ENCODE results near the gene CNN2.

The CNN2 gene

GRCh38 chr19:1065606-1066109 is 39.2 kb downstream of the CNN2 start:
- no peak for DNase-seq (ENCODE audit: low read depth)

- no peak for DNase-seq (ENCODE audit: low read depth)
Measured at GRCh38 chr19:1066251-1066747, 39.9 kb downstream of the CNN2 start.

GRCh38 chr19:1066748-1067340 is 40.4 kb downstream of the CNN2 start, which contains the start of gene ARHGAP45:
ARHGAP45 (plus strand) TSS chr19:1067167; CDS start chr19:1067406, 239 bp downstream.
- DNase-seq (ENCODE audit: low read depth), result no peak

GRCh38 chr19:1067341-1067957 is 41.0 kb downstream of the CNN2 start:
- no peak for DNase-seq (ENCODE audit: low read depth)

GRCh38 chr19:1068009-1069001 is 41.9 kb downstream of the CNN2 start:
- no peak for DNase-seq (ENCODE audit: low read depth)

GRCh38 chr19:1069009-1069779 is 42.8 kb downstream of the CNN2 start:
- DNase-seq (ENCODE audit: low read depth), result no peak

- no peak for DNase-seq (ENCODE audit: low read depth)
Measured at GRCh38 chr19:1070576-1070930, 44.1 kb downstream of the CNN2 start.

GRCh38 chr19:1070931-1071791 is 44.8 kb downstream of the CNN2 start:
- DNase-seq (ENCODE audit: low read depth), result no peak

GRCh38 chr19:1072371-1073015 is 46.1 kb downstream of the CNN2 start:
- no peak for DNase-seq (ENCODE audit: low read depth)

- DNase-seq (ENCODE audit: low read depth), result no peak
Measured at GRCh38 chr19:1073063-1073955, 46.9 kb downstream of the CNN2 start.

- DNase-seq (ENCODE audit: low read depth), result no peak
Measured at GRCh38 chr19:1073956-1074517, 47.6 kb downstream of the CNN2 start.

- DNase-seq (ENCODE audit: low read depth), result no peak
Measured at GRCh38 chr19:1074544-1075283, 48.3 kb downstream of the CNN2 start.

- DNase-seq (ENCODE audit: low read depth), result no peak
Measured at GRCh38 chr19:1076046-1076386, 49.6 kb downstream of the CNN2 start.

- DNase-seq (ENCODE audit: low read depth), result no peak
Measured at GRCh38 chr19:1076951-1077350, 50.5 kb downstream of the CNN2 start.

GRCh38 chr19:1079566-1080111 is 53.2 kb downstream of the CNN2 start:
- DNase-seq (ENCODE audit: low read depth), result no peak

- DNase-seq (ENCODE audit: low read depth), result no peak
Measured at GRCh38 chr19:1080360-1081161, 54.2 kb downstream of the CNN2 start.
